AG09309 (cell line): ENCODE data around the gene PI4KB.
"Not testable (repeated sequence)": the region's sequence is repeated elsewhere in the genome, so short reads cannot be mapped to it uniquely, and the experiment has no call there.

Source experiments
- DNase-seq: peaks from one replicate; pipeline ENCODE4 v3.0.0-alpha.2; 2010; ENCODE audit warnings: low read depth
- H3K4me3 ChIP-seq: 2 replicates; pipeline ENCODE4 v1.5.1; 2011; ENCODE audit warnings: mild to moderate bottlenecking, low read depth, low read length, moderate library complexity; ENCODE audit not compliant: control insufficient read depth
- TF ChIP-seq, protein P1 (sequence below): IDR thresholded peaks from 2 replicates; pipeline ENCODE4 v1.5.1; 2011; ENCODE audit warnings: mild to moderate bottlenecking, low read depth, low read length, inconsistent platforms; ENCODE audit not compliant: insufficient read depth, control insufficient read depth; ENCODE audit errors: missing control alignments

Gene PI4KB

DNA sequence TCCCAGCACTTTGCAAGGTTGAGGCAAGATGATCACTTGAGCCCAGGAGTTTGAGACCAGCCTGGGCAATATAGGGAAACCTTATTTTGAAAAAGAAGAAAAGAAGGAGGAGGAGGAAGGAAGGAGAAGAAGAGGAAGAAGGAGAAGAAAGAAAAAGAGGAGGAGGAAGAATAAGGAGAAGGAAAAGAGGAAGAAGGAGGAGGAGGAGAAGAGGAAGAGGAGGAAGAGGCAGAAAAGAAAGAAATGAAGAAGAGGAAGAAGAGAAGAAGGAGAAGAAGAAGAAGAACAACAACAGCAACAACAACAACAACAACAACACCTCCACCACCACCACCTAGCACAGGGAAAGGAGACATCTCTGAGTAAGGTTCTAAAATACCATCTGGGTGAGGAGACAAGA lies 34.7 kb upstream of the PI4KB start:
- no peak for DNase-seq
- TF ChIP-seq, protein P1, sequence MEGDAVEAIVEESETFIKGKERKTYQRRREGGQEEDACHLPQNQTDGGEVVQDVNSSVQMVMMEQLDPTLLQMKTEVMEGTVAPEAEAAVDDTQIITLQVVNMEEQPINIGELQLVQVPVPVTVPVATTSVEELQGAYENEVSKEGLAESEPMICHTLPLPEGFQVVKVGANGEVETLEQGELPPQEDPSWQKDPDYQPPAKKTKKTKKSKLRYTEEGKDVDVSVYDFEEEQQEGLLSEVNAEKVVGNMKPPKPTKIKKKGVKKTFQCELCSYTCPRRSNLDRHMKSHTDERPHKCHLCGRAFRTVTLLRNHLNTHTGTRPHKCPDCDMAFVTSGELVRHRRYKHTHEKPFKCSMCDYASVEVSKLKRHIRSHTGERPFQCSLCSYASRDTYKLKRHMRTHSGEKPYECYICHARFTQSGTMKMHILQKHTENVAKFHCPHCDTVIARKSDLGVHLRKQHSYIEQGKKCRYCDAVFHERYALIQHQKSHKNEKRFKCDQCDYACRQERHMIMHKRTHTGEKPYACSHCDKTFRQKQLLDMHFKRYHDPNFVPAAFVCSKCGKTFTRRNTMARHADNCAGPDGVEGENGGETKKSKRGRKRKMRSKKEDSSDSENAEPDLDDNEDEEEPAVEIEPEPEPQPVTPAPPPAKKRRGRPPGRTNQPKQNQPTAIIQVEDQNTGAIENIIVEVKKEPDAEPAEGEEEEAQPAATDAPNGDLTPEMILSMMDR = no peak
- no peak overlapping the region for H3K4me3 ChIP-seq

DNA sequence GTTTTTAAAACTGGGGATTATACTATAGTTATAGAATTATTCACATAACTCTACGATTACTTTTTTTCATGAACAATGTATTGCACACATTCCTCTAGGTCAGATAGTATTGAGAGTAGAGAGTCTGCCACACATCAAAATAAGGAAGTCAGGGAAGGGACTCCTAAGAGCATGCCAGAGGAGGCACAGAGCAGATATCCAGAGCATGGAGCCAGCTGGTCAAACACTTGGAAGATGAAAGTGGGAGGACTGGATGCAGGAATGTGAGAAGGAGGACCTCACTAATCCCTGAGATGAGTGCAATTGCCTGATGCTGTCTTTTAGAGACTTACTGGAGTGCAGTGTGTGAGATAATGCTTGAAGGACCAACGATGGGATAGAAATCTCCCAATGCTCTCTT lies 29.5 kb upstream of the PI4KB start:
- DNase-seq = no peak
- TF ChIP-seq, protein P1 = no peak
- no peak overlapping the region for H3K4me3 ChIP-seq

DNA sequence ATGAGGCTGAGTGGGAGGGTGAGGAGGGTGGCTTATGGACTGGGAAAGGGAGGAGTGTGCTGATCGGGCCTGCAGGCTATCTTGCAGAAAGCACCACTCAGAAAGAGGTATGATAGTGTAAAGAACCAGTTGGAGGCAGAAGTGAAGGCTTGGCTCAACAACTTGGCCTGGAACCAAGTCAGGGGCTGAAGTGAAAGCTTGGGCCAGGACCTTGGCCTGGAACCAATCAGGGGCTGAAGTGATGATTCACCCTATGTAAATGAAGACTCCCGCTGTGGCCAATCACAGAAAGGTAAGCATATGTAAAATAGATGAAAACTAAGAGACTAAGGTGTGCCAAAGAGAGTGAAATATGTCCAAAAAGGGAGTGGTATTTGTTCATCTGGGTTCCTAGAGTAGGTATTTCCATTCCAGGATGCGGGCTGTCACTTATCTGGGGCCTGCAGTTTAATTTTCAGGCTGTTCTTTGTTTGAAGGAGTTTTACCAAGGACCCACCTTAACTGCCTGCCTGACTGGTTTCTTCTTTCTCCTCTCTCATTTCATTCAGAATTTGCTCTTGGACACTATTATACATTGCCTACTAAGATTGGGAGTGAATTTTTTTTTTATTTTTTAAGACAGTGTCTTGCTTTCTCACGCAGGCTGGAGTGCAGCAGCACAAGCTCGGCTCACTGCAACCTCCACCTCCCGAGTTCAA lies 25.0 kb upstream of the PI4KB start:
- TF ChIP-seq, protein P1 = no peak
- H3K4me3 ChIP-seq = no peak overlapping the region
- no peak for DNase-seq

DNA sequence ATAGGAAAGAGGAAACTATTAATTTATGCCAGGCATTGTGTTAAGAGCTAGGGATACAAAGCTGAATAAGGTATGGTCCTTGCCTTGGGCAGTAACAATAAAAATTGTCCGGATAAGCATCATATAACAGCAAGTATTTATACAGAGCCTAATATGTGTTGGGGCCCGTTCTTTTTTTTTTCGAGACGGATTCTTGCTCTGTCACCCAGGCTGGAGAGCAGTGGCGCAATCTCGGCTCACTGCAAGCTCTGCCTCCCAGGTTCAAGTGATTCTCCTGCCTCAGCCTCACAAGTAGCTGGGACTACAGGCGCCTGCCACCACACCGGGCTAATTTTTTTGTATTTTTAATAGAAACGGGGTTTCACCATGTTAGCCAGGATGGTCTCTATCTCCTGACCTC lies 23.1 kb upstream of the PI4KB start:
- H3K4me3 ChIP-seq, DNase-seq: not testable (repeated sequence)

DNA sequence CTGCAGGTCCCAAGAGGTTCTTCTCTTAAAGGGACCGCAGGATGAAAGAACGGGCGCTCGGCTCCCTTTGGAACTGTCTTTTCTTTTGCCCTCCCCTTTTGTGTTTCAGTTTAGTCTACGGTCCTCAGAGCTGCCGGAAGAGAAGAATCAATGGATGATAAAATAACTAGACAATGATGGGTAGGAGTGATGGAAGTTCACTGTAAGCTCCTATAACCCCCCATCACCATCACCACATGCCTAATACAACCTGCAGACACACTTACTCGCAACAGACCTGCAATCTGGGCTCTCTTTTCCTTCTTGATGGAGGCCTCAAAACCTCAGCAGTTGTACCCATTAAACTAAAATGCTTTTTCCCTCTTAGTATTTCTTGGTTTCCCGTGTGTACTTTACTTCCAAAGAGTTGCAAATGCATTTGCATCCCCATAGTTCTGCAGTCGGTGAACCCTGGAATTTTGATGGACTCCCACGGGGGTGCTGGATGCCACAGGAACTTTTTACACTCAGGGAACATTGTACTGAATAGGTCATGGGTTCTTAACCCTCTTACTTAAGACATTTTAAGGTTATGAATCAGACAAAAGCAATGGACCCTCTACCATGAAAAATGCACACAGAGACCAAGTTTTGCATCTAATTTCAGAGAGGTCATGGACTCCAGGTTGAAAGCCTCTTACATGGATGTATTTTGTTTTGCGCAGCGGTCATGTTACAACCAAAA lies 20.5 kb upstream of the PI4KB start:
- peak overlapping the region; percentile 87 for H3K4me3 ChIP-seq
- no peak for DNase-seq
- TF ChIP-seq, protein P1 = no peak

DNA sequence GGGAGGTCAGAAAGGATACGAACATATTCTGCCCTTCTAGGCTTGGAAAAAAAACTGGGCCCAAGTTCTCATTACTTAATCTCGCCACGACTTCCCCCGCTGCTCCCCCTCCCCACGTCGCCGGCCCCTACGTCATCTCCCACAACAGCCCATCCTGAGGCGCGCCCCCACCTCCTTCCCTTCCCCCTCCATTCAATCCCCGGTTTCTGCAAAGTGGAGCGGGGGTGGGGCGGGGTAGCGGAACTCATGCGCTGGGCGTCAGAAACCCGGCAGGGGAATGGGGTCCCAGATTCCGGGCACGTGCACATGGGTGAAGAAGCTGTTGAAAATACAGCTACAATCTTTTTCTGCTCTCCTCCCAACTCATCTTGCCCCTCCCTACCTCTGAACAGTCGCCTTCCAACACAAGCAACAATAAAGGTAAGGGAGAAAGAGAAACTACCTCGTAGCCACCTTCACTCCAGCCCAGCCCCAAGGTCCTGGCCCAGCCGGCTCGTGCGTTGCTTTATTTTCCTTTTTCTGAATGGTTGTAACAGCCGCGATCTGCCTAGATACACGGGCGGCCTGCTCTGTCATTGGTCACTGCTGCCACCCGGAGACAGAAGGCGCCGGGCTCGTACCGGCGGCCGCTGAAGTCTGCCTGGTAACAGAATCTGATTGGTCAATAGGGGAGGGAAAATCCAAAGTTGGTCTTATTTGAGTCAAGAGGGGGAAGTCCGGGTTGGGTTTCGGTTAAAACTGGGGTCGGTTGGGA lies 19.7 kb upstream of the PI4KB start, which contains the start of gene RFX5:
Gene RFX5, minus strand, starts transcription at position 484 of the 754 bp plus-strand sequence. CDS start 932 bp downstream, outside the sequence.
- peak; percentile 85 for DNase-seq
- TF ChIP-seq, protein P1 = no peak
- H3K4me3 ChIP-seq = peak within 1 kb of the TSS; percentile 87

DNA sequence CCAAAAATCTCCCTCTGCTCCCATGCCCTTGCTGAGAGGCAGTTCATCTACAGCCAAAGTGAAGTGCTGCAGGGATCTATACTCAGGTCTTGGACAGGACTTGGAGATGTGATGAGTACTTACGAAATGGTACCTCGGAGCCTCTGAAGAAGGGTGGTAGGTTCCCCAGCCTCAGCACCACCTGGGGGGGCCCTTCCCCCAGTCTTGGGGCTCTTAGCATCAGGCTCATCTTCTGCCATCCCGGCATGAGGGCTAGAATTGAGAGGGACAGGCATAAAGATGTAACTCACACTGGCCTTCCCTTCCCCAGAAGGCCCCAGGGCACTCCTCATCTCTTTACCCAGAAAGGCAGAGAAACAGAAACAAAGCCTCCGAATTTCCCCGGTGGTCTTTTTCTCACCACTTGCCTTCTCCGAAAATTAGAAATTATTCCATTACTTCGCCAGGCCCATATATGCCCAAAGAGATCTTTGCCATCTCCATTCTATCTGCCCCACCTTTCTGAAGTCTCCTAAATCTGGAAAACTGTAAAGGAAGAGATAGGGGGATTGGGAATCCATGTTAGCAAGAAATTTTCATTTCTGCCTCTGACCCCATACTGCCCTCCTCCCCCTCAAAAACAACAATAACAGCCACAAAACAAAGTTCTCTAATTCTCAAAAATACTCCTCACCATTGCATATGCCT lies 19.0 kb upstream of the PI4KB start:
- TF ChIP-seq, protein P1 = no peak
- no peak for DNase-seq

More for the DNA sequence above, 19.0 kb upstream of the PI4KB start:
- H3K4me3 ChIP-seq = peak overlapping the region; percentile 87
